Non-pigmented ciliary epithelial cell (primary cell): ENCODE data around the gene TGIF1.

Experiments
- DNase-seq: peaks from one replicate; pipeline ENCODE4 v3.0.0-alpha.2; 2010; ENCODE audit warnings: low read depth

TGIF1 gene

GRCh38 chr18:3482258-3482657 is 32.3 kb downstream of the TGIF1 start:
- no peak for DNase-seq

- no peak for DNase-seq
Measured at GRCh38 chr18:3485153-3486149, 35.5 kb downstream of the TGIF1 start.

- DNase-seq: no peak
Measured at GRCh38 chr18:3486512-3486911, 36.5 kb downstream of the TGIF1 start.

GRCh38 chr18:3489462-3489861 is 39.5 kb downstream of the TGIF1 start:
- no peak for DNase-seq

- DNase-seq: no peak
Measured at GRCh38 chr18:3491981-3492555, 42.1 kb downstream of the TGIF1 start.

- DNase-seq: no peak
Measured at GRCh38 chr18:3492721-3493120, 42.7 kb downstream of the TGIF1 start.

- no peak for DNase-seq
Measured at GRCh38 chr18:3493501-3494244, 43.7 kb downstream of the TGIF1 start.

- DNase-seq: no peak
Measured at GRCh38 chr18:3494245-3494526, 44.2 kb downstream of the TGIF1 start.

- DNase-seq: no peak
Measured at GRCh38 chr18:3494569-3494968, 44.6 kb downstream of the TGIF1 start.

- no peak for DNase-seq
Measured at GRCh38 chr18:3495691-3496430, 45.9 kb downstream of the TGIF1 start.

- no peak for DNase-seq
Measured at GRCh38 chr18:3498698-3499471, 48.9 kb downstream of the TGIF1 start.

GRCh38 chr18:3499501-3499900 is 49.5 kb downstream of the TGIF1 start:
- no peak for DNase-seq

- DNase-seq: no peak
Measured at GRCh38 chr18:3500016-3500415, 50.0 kb downstream of the TGIF1 start.

- DNase-seq: no peak
Measured at GRCh38 chr18:3502650-3503049, 52.7 kb downstream of the TGIF1 start.

GRCh38 chr18:3504637-3505036 is 54.7 kb downstream of the TGIF1 start:
- DNase-seq: no peak

GRCh38 chr18:3508576-3509549 is 58.9 kb downstream of the TGIF1 start:
- DNase-seq: no peak
